Stimulated activated CD8-positive, alpha-beta memory T cell treated with anti-CD3 and anti-CD28 coated beads, Interleukin-4, amount 100 ng/mL, for 24 hours (primary cell): Measurements from ENCODE around the gene KLC4.
"Not testable (repeated sequence)": the region's sequence is repeated elsewhere in the genome, so short reads cannot be mapped to it uniquely, and the experiment has no call there.

Experiments
- DNase-seq: peaks from one replicate; pipeline ENCODE4 v3.0.0-alpha.2; 2020; ENCODE audit warnings: low read depth

The KLC4 gene

DNA sequence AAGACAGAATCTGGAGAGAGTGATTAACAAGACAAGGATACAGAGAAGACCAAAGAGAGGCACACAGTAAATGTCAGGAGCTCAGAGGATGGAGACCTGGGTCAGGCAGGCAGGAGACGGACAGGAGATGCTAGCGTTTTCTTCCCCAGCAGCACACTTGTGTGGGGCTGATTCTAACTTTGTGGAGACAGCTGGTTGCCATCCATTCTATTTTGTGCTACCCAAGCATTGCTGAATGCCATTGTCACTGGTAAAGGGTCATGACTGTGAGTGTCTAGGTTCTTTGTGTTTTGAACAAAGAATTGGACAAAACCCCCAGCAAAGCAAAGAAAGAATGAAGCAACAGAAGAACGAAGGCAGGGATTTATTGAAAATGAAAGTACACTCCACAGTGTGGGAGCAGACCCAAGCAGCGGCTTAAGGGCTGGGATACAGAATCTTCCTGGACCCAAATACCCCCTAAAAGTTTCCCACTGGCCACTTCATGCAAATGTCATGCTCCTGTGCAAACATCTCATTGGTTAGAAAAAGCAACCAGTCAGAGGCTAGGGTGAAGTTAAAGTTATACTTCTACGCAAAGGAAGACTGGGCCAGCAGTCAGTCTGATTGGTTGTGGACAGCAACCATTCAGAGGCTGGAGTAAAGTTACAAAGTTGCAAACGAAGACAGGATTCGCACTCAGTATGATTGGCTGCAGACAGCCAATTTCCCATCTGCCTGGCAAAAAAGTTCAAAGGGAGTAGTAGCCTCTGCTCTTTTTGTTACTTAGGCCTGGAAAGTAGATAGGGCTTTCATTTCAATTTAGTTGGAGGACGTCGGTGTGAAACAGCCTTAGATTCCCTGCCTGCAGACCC, 34.2 kb downstream of the KLC4 start:
- no peak for DNase-seq

DNA sequence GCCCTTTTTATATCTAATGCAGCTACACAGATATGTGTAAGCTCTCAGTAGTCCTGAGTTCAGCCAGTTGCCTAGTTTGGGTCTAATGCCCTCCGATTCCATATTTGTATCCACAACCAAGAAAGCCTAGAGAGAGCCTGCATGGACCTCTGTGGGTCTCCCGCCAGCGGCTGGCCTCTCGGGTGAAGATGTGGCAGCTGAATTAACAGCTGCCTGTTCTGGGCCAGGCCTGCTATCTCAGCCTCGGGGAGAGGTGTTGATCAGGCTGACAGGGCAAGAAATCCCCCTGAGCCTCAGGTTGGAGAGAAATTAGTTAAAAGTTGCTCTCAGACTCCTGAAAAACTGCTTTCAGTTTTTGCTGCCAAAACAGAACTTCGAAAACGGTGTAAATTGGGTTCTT, 36.5 kb downstream of the KLC4 start:
- DNase-seq, result no peak

DNA sequence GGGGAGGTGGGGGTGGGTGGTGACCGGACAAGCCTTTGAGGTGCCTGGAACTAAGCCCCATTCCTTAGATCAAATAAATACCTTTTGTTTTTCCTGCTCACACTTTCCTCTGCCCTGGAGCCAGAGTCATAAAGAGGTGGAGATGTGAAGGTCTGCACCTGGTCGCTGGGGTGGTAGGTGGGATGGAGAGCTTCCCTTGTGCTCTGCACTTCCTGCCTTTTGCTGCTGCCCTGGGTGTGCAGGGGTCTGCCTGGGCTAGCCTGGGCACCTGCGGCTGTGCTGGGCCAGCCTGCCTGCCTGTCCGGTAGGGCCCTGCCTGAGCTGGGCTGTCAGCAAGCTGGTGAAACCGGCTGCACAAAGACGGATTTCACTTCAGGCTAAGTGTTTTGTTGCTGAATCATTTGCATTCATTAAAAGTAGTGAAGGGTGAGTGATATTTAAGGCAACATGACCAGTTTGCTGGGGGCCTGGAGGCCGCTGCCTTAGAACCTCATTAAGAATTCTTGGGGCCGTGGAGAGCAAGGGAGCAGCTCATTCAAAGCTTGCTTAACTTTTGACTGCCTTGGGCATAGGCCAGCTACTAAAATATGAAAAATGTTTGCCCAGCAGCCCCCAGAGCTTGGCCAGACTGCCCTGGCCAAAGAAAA, 37.1 kb downstream of the KLC4 start:
- no peak for DNase-seq

DNA sequence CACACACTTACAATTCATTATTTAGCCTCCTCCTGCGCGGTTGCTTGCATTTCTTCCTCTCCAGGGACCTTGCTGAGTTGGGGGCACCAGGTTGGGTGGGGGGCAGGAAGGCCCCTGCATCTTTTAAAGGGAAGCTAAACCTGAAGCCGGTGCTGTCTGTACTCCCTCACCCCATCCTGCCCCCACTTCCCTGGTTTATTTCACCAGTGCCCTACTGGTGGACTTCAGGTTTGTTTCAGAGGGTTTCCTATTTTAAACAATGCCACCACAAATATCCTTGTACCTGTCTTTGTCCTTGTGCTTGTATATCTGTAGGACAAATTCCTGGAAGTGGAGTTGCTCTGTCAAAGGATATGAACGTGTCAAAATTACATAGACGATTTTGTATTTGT, 37.7 kb downstream of the KLC4 start:
- DNase-seq, result no peak

DNA sequence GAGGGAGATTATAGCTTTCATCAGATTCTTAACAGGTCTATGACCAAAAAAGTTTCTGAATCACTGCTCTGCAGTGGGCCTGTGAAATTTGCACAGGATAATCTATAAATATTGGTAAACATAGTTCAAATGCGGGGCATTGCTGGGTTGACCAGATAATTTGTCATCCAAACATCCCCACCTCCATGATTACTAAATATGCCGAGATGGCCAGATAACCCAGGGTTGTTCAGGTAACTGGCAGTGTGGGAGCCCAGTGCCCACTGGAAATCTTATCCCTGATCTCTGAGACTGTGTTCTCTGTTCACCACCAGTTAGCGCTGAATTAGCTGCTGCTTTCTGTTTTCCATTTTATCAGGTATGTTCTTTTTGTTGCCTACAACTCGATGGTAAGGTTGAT, 38.1 kb downstream of the KLC4 start:
- no peak for DNase-seq

DNA sequence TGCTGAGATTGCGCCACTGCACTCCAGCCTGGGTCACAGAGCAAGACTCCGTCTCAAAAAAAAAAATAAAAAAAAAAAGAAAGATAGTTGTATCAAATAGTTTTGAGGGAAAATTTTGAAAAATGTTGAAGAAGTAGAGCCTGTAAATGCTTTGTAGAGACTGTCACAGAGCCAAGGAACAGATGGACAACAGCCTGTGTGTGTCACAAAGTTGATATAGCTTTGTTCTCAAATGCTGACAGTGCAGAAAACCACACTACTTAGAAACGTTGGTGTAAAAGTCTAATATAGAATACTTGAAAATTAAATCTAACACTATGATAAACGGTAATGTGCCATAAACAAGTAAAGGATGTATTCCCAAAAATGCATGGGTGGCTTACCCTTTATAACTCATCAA, 42.1 kb downstream of the KLC4 start:
- DNase-seq, result no peak

DNA sequence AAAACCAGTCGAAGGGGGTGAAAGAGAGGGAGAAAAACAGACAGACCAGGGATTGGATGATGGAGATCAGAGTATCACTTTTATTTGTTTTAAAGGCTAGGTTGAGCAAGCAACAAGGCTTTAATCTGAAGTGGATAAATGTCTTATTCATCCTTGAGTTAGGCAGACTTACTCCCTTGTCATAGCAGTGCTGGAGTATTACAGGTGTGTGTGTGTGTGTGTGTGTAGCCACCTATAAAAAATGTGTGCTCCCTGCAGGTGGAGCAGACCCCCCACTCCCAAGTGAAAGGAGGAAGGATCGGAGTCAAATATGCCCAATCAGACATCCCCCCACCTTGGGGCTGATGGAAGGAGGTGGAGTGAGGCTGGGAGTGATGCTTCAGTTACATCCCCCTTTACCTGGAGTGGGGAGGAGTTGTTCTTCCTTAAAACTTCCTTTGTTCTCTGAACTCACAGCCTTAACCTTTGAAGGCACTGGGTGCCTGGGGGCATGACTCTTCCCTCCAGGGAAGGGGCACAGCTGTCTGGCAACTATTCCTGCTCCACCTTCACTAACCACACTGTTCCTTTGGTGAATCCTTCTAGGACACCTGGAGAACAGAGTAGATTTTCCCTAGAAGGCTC, 43.9 kb downstream of the KLC4 start:
- DNase-seq, result no peak

DNA sequence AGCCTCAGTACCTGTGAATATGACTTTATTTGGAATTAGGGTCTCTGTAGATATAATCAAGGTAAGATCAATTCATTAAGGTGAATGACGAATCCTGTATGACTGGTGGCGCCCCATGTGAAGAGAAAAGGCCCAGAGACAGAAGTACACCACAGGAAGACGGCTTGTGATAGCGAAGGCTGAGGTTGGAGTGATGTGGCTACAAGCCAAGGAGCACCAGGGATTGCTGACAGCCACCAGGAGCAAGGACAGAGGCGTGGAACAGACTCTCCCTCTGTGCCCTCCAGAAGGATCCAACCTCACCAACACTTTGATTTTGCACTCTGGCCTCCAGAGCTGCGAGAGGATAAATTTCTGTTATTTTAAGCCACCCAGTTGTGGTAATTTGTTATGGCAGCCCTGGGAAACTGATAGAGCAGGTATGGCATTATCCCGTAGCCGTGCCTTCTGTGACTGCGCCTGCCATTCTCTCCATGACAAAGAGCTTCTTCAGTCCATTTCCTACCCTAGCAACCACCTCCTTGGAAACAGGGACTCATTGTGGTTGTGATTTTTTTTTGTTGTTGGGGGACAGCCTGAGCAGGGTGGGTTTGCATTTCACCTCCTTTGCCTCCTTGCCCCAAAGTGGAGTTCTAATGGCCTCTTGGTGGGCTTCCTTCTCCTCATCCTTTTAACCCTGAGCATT, 46.2 kb downstream of the KLC4 start:
- DNase-seq, result no peak

DNA sequence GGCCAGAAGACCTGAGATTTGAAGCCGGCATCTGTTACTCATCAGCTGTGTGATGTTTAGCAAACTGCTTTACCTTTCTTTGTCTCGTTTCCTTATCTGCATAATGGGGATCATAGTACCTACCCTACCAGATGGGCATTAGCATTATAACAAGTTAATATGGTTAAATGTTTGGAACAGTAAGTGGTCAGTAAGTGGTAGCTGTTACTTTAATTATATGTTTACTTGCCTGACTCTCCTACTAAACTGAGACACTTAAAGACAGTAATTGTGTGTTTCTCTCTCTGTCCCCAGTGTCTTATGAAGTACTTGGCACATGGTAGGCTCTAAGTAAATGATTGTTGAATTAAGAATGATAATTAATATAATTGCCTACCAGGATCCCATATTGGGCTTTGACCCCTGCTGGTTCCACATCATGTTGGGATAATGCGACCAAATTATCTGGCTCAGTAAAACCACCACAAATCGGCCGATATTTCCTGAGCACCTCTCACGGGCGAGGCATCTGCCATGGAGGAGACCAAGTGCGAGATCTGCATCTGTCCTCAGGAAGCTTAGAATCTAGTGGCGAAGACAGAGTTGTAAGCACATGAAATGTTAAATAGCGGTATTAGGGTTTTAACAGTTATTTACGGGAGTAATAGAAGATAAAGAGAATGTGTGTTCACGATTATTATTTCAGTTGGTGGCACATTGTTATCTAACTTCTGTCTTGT, 48.1 kb downstream of the KLC4 start:
- DNase-seq, result no peak

DNA sequence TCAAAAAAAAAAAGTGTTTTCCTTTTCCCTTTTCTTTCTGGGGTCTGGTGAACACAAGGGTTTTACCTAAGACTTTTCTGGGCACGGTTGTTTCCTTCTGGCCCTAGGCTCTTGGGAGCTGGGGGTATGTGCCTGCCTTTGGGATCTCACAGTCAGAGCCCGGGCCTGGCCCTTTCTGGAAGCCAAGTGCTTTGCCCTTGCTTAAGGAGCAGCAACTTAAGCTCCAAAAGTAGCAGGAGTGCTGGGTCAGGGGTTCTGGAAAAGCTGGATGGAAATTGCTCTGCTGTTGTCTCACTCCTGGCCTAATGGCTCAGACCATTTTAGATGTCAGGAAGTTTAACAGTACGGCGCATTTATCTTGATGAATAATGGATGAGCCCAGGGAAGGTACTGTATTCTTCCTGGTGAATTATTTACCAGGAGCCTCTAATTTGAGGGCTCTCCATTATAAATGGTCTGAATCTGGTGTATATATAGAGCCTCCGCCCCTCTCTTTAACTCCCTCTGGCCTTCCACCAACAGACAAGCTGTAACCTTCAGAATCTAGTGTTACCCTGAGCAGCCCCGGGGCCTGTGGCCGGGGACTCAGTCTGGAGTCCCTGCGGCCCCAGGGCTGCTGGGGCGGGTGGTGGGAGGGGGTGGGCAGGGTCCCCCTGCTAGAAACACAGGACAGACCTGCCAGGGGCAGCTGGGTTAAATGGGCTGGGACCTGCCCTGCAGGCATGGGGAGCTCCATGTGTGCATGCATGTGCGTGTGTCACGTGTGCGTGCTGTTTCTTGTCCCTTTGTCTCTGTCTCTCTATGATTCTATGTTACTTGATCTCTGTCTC, 54.2 kb downstream of the KLC4 start:
- DNase-seq, result no peak

DNA sequence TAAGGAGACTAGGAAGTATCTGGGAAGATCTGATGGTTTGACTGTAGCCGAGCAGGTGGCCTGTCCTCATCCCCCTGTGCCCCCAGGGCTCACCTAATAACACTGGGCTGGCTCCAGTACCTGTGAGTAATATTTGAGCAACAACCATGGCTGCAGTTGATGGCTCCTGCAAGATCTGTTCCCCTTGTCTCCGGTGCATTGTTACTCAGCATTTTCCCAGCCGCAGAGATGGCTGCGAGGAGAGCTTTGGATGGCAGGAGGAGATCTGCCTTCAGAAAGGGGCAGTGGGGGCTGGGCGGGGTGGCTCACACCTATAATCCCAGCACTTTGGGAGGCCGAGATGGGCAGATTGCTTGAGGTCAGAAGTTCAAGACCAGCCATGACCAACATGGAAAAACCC, 55.9 kb downstream of the KLC4 start:
- DNase-seq, result no peak

DNA sequence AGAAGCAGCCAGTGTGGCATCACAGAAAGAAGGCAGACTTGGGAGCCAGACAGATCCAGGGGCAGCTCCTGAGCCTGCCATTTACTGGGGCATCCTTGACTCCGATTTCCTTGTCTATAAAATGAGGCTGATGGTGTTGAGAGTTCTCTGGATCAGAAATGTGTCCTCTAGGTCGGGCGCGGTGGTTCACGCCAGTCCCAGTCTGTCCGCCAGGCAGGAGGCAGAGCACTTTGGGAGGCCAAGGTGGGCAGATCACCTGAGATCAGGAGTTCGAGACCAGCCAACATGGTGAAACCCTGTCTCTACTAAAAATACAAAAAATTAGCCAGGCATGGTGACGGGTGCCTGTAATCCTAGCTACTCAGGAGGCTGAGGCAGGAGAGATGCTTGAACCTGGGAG, 58.0 kb downstream of the KLC4 start:
- not testable (repeated sequence) for DNase-seq

DNA sequence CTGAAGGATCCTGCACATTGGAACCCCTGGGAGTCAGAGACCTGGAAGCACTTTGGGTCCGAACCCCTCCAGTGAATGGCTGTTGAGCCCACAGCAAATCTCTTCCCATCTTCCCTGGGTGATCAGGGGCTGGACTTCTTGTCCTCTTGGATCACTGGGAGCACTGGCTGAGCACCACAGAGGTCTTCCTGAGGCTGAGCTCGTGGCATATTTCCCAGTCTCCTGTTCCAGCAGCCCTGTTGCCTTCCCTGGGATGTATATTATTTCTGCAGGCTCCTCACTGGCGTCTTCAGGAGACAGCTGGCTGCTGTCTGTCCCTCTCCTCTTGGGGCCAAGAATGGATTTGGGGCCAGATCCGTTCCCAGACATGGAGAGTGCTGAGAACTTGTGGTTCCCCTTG, 60.1 kb downstream of the KLC4 start:
- no peak for DNase-seq

DNA sequence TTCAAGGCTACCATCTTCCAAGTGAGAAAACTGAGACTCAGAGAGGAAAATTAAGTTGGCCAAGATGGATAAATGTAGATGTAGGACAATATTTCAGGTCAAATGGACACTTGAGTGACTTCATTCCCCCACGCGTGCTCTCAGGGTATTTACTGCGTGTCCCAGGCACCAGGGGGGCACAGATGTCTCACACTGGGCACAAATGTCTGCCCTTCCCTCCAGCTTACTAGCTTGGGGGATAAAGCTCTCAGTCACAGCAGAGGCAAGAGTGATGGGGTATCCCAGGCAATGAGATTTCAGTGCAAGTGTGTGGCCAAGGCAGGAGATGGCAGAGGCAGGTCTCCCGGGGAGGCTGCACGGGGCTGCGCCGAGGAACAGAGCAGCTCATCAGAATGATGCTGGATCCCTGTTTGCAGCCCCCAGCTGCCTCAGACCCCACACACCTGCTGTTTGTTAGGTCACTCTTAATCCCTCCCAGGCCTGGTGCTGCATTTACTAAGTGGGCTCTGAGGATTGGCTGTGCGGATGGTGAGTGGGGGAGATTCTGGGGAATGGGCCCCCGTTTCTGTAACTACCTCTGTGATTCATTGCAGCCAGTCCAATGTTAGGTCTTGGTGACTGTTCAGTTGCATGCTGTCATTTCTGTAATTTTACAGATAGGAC, 60.8 kb downstream of the KLC4 start:
- DNase-seq, result no peak

DNA sequence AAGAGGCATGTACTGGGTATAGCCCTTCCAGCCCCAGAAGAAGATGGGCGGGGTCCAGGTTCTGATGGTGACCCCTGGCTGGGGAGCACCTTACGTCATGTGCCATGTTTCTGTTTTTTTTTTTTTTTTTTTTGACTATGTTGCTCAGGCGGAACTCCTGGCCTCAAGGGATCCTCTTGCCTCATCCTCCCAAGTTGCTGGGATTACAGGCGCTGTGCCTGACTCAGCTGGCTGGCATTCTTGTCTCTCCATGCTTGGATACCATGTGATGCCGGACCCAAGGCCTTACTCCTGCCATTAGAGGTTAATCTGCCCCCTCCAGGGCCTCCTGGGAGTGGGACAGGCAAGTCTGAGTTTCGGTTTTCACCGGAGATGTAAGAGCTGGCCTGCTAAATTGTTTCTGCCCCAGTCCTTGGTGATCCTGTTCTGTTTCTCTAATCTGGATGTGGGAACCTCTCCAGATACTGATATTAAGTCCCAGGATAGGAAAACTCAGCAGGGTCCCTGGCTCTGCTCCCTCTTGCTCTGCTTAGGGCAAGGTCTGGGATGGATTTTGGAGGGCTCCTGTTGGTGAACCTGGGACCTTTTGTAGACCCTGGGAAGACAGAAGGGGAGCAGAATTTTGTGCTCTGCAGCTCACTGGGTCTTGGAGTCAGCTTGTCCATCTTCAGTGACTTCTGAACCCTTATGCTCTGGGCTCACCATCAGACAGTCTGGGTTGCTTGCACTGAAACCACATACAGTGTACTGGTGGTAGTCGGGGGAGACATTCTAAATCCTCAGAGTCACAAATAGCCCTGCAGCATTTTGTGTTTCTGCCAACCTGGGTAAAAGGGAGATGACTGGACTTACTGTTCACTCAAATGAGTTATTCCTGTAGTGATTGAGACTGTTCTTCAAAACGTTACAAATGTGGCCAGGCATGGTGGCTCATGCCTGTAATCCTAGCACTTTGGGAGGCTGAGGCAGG, 61.8 kb downstream of the KLC4 start:
- DNase-seq, result no peak

DNA sequence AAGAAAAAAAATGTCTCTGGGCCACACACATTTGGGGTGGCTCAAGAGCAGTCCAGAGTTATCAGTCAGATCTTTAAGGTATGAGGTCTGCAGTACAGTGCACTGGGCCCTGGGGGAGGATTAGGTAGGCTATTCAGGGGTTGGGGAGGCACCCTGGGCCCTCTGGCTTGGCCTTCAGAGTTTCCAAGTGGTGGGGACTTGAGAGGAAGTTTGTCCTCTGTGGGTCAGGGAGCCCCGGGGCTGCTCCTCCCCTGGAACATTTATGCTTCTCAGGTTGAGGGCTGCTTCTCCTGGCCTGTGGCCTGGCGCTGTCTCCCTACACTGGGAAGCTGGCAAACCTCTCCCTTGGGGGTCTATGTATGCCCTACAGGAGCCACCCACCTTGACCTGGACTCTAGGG, 62.7 kb downstream of the KLC4 start:
- no peak for DNase-seq

DNA sequence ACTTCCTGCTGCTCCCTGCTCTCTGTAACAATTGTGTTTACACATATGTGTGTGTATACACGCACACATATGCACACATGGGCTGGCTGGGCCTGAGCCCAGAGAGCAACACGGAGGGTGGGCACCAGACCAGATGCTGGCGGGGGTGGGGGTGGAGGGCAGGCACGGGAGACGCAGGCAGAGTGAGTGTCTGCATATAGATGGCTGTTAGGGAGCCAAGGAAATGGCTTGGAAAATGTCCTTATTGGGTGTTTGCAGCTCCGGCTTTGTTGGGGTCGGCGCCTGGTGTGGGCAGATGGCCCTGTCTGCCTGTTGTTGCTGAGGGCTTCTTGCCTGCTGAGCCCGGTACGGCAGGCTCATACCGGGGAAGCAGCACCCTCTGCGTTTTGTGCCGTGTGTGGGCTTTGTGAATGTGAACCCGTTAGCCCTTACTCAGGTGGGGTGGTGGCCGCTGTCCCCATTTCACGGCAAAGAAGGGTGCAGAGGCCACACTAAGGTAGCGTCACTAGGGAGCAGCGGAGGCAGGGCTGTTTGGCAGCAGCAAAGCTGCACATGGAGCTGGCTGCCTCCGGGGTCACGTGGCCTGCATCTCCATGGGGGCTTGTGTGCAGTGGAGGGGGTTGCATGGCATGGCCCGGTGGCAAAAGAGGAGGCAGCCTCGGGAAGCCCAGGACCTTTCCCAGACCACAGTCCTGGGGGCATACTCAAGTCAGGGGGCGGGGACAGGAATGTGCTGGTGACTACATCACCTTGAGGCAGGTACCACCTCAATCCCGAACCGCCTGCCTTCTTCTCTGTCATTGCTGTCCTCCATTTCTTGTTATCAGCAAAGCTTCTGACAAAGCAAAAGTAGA, 64.3 kb downstream of the KLC4 start:
- no peak for DNase-seq

DNA sequence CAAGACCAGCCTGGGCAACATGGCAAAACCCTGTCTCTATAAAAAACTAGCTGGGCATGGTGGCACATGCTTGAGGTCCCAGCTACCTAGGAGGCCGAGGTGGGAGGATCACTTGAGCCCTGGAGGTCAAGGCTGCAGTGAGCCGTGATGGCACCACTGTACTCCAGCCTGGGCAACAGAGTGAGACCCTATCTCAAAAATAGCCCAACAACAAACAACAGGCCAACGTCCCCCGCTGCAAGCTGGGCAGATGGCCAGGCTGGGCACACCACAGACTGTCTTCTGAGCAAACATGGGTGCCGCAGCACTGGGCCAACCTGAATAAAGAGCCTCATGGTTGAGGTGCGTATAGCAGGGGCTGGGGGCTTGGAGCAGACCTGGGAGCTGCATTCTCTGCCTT, 65.0 kb downstream of the KLC4 start:
- no peak for DNase-seq
